ENCODE data around the gene SLC6A13.
"Not testable (repeated sequence)": the region's sequence is repeated elsewhere in the genome, so short reads cannot be mapped to it uniquely, and the experiment has no call there.

Gene SLC6A13

DNA sequence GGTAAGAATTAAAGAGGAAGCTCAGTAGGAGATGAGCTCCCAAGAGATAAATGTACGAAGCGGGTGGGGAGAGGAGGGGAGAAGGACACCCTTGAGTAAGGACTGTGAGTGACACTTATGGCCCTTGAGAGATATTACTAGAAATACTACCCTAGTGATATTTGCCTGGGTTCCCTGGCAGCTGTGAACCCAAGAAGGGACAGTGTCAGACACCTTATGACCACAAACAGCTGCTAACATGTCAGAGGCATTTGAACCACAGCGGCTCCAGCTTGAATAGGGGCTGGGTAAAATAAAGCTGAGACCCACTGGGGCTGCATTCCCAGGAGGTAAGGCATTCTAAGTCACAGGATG lies 29.0 kb downstream of the SLC6A13 start:
- no peak for DNase-seq (ENCODE audit: low read depth)

GRCh38 chr12:232731-233614 lies 29.7 kb downstream of the SLC6A13 start:
- DNase-seq (ENCODE audit: low read depth), result no peak

DNA sequence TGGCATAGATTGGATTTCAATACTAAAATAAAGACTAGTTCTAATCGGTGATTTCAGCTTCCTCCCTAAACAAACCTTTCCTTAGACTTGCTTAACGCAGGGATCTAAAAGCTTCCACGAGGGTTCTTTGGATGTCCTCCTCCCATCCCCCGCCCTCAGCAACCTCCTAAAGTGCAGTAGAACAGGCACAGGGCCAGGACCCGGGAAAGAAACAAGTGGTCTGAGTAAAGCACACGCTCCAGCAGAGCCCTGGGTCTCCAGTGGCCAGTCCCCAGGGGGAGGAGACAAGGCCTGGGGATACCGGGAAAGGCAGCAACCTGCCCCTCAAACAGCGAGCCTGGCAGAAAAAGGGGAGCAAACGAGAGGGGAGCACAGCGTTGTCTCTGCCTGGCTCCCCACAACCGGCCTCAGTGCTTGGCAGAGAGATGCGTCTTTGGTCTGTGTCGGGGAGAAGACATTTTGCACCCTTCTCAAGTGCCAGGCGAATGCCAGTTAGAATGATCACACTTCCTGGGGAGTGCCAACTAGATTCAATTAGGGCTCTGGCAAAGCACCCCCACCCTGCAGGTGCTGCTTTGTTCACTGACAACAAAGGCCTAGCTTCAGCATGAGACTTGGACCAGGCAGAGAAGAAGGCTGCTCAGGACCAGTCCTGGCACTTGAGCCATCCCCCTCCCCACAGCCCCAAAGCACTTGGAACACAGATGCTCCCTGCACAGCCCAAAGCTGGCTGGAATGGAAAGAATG lies 31.5 kb downstream of the SLC6A13 start:
- DNase-seq (ENCODE audit: low read depth), result no peak

DNA sequence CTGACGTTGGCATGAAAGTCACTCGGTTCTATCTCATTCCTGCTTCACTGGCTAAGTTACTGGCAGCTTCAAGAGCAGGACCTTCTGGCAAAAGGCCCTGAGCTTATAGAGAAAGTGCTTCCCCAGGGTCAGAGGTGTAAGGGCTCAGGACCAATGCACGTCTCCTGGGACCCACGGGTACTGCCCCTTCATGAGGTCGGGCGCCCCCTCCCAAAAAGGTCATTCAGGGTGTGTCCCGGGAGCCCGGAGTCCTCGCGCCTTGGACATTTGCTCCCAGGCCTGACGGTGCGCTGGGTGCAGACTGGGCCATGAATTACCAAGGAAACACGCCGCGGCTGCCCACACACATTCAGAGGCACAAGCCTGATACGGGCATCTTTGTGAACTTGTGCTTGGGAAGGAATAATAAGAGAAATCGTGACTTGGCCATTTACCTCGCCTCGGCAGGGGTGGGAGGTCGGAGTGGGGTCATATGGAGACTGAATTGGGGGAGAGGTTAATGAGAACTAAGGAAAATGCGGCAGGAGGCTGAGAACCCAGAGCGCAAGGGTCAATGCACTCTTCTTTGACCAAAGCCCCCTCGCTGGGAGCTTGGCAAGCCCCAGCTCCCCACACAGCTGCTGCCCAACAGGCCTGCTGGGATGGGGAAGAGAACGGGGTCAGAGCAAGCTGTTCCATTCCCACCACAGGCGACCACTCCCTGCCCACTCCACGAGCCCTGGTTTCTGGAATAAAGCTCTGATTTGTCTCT lies 33.0 kb downstream of the SLC6A13 start:
- DNase-seq (ENCODE audit: low read depth), result no peak

- no peak for DNase-seq (ENCODE audit: low read depth)
Observed at GRCh38 chr12:228846-229200, 33.8 kb downstream of the SLC6A13 start.

DNA sequence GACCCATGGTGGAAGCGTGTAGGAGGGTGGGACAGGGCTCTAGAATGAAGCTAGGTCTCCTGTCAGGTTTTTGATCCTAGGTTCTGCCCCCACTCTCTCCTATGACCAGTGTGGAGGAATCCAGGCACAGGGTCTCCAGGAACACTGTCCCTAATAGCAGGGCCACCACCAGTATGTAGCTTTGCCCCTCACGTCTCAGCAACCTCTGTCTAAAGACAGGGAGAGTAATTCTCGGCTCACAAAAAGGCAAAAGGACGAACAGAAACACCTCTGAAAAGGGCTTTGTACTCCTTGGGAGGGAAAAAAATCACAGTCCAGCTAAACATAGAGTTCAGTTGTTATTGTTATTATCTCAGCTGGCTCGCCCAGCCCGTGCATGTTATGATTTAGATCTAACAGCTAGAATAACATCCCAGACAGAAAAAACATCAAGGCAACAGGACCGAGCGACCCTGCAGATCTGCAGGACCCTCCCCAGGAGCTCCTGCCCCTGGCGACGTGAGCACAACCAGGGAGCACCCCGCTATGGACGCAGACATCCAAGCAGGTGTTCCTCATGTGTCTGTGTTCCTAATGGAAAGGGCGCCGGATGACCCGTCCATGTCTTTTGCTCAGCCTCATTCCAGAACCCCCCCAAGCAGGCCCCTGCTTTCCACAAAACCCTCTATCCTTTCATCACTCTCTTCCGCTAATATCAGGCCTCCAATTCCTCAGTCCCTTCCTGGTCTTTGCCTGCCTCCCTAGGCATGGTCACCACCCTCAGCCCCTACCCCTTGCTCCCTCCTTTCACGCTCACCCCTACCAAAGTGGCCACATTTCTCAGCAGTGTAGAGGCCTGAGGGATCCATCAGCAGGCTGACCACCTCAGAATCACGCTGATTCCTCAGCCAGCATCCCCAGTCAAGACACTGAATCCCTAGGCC lies 34.5 kb downstream of the SLC6A13 start:
- no peak for DNase-seq (ENCODE audit: low read depth)

GRCh38 chr12:227286-227915 lies 35.2 kb downstream of the SLC6A13 start:
- no peak for DNase-seq (ENCODE audit: low read depth)

DNA sequence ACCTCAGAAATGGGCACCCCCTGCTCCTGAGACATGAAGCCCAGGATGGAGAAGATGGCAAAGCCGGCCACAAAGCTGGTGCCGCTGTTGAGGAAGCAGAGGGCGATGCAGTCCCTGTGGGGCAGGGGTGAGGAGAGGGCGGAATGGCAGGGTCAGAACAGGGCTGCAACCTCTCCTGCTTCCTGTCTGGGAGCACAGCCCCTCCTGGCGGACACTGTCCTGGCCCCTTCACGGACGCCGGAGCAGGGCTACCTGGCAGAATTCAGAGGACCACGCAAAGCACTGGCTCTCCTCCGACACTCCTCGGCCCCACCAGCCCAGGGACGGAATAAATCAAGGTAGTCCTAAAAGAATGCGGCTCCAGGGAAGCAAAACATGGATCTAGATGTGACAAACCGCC lies 36.2 kb downstream of the SLC6A13 start:
- no peak for DNase-seq (ENCODE audit: low read depth)

GRCh38 chr12:225012-225411 lies 37.6 kb downstream of the SLC6A13 start:
- no peak for DNase-seq (ENCODE audit: low read depth)

GRCh38 chr12:224330-224729 lies 38.3 kb downstream of the SLC6A13 start:
- no peak for DNase-seq (ENCODE audit: low read depth)

- no peak for DNase-seq (ENCODE audit: low read depth)
Observed at GRCh38 chr12:223841-224240, 38.8 kb downstream of the SLC6A13 start.

- no peak for DNase-seq (ENCODE audit: low read depth)
Observed at GRCh38 chr12:221736-222135, 40.9 kb downstream of the SLC6A13 start.

- DNase-seq (ENCODE audit: low read depth), result no peak
Observed at GRCh38 chr12:220946-221550, 41.6 kb downstream of the SLC6A13 start.

GRCh38 chr12:220491-220890 lies 42.1 kb downstream of the SLC6A13 start:
- no peak for DNase-seq (ENCODE audit: low read depth)

- DNase-seq (ENCODE audit: low read depth), result no peak
Observed at GRCh38 chr12:219891-220352, 42.7 kb downstream of the SLC6A13 start.

DNA sequence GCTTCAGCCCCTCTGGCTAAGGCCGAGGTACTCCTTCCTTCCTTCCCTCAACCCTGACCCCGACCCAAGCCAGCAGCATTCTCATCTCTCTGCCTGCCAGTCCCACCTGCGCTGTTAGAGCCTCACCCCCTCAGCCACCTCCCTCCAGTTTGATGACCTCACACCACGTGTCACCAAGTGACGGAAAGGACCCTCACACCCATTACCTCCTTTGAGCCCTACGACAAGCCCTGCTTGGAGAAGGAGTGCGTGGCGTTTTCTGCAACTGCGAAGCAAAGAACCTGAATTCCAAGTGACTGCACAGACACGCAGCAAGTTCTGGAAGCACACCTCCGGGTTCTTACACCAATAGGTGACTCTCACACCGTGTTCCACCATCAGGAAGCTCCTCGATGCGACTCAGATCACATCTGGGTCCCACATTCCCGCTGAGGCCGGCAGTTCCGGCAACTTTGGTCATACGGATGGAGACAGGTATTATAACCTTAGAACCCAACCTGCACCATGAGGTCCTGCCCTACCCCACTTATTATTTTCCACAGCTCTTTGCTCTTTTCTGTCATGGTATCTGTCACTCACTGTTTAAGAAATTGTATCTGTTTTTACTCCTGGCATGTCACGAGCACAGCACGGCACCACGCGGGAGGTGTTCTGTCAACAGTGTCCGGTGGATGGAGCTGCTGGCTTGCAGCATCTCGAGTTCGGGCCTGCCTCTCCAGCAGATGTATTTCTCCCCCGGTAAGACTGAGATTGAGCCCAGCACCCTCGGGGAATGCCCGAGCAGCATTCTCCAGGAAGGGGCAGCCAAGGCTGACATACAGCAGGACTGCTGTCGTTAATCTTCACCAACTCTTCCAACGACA lies 43.7 kb downstream of the SLC6A13 start:
- DNase-seq (ENCODE audit: low read depth), result no peak

DNA sequence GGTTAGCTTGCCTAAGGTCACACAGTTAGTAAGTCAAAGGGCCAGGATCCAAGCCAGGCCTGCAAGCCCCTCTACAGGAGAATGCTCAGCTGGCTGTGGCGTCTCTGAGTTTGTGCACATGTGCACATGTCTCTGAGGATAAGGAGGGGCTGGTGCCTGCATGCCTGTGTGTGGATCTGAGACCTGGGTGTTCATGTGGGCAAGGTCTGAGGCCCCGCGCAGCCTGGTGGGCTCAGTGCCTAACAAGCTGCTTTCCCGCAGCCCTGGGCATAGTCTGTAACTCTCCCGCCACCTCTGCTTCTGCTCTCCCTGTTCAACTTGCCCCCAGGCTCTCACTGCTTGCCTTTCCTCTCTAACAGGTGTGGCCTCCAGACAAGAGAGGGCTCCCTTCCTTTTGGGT lies 44.4 kb downstream of the SLC6A13 start:
- no peak for DNase-seq (ENCODE audit: low read depth)

- not testable (repeated sequence) for DNase-seq (ENCODE audit: low read depth)
Observed at GRCh38 chr12:217029-217428, 45.6 kb downstream of the SLC6A13 start.

GRCh38 chr12:215116-215515 lies 47.5 kb downstream of the SLC6A13 start:
- no peak for DNase-seq (ENCODE audit: low read depth)
